GM21529 (cell line): Measurements from ENCODE around the gene CTNNA2.

ENCODE experiments used
- ATAC-seq: cut with Tn5 transposase; IDR thresholded peaks from one replicate; pipeline ENCODE4 v1.9.1; 2021; ENCODE audit not compliant: unreplicated experiment

CTNNA2 gene

DNA sequence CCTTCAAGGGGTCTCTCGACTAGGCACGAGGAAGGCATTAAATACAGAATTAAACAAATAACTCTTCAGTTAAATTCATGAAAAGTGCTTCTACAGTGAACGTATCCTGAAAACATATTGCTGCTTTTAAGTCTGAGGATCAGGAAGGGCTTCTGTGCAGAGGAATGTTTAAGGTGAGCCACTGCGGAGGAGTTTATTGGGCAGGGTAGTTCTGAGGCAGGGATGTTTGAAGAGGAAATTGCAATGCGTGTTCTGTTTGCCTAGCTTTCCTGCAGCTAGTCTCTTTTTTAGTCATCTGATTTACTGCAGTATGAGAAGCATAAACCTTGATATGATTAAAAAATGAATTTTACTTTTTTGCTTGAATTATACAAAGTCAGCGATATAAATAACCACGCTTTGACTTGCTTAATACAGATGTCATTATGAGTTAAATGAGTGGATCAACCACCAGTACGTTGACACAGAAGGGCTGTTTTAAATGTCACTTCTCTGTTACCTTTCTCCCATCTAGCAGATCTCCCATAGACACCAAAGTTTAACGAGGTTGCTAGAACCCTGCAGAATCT is 98.7 kb downstream of the CTNNA2 start:
- ATAC-seq = no peak

DNA sequence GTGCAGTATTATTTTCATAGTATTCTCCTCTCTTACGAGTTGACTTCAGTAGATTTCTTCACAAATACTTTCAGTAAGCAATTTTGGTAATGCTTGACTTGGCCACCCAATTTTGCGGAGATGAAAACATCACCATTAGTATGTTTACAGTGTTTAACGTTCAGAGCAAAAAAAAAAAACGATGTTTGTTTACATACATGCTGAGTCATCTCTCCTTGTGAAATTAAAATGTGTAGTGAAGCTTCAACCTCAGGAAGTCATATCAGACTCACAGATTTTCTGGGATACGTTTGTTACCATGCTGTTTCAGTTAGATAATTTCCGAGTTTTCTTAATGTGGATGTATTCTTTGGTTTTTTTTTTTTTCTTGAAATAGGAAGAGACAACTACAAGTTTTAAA is 100.1 kb downstream of the CTNNA2 start:
- ATAC-seq = no peak

DNA sequence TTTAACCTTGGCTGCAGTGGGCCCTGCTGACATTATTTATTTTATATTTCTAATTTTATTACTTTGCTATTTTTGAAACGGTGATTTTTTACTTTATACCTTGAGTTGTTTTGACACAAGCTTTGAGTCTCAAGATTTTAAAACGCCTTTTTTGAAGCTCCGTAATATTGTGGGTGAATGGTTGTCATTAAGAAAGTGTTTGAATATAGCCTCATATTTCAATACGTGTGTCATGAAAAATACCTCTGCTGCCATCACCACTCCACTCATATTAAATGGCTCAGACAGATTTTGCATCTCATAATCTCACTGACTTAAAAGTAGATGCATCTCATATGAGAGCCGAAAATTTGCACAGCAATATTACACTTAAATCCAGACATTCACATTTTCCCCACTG is 106.6 kb downstream of the CTNNA2 start:
- no peak for ATAC-seq

DNA sequence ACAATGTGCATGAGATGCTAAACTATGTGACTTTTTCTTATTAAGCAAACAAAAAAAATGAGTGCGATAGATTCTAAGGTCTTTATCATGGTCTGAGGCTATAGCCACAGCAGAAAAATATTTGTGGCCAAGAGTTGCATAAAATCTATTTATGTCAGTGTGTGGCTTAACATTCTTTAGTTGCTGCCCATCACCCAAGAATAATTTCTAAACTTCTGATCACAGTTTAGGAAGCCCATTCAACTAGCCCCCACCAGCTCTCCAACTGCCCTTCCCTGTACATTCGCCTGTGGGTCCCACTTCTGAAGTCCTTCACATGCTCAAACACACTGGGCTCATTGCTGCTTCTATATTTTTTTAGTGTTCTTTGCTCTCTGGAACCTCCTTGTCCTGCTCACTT is 107.1 kb downstream of the CTNNA2 start:
- no peak for ATAC-seq

DNA sequence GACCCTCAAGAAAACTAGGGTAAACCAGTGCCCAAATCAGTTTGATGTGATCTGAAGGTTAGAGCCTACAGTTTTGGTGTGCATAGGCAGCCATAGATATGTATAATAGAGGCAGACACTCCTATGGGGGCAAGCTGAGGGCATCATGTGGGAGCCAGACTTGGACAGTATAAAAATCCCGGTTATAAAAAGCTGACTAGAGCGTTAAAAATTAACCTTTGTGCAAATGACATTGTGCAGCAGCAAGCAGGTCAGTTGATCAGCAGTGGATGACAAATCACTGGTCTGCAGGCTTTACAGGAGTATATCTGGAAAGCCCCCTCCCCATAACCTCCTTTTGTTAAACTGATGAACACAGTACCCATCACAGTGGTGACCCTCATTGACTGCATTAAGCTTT is 107.8 kb downstream of the CTNNA2 start:
- no peak for ATAC-seq

DNA sequence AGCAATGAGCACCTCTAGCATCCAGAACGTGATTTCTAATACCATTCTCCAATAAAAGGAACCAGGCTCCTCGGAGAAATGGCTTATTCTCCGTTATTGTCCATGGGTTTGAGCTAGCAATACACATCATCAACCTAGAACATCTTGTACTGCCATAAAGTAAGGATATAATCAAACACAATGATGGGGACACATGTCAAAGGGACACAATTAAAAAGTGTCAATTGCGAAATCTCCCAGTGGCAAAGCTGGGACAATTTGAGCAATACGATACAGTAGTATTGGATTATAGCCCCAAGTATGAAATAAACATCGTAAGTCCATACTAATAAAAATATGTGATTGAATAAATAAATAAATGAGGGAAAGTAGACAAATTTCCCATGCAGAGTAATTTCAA is 108.4 kb downstream of the CTNNA2 start:
- ATAC-seq = no peak

DNA sequence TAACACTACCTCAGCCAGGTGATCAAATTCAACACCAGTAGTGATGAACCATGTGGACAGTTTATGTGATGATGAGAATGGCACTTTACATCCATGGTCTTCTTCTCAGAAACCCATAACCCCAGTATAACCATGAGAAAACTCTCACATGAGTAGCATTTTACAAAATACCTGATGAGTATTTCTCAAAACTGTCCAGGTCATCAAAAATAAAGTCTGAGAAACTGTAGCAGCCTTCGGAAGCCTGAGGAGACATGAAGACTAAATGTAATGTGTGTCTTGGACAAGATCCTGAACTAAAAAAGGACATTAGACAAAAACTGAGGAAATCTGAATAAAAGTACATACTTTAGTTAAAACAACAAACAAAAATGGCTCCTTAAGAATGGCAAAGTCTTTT is 108.9 kb downstream of the CTNNA2 start:
- ATAC-seq = no peak

DNA sequence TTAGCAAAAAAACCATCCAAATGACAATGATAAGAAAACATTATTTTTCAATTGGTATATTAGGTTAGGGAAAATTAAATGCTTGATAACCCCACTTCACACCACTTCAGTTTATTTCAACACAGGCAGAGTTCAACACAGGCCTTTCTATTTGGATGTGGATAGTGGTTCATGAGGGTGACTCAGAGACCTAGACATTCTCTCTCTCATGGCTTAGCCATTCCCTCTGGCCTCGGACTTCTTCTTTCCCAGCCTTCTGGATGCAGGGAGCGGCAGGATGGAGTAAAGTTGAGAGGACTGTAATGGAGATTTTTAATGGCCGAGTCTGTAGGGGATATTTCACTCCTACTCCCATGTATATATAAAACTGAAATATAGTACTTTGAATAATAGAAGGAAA is 109.7 kb downstream of the CTNNA2 start:
- ATAC-seq = no peak

DNA sequence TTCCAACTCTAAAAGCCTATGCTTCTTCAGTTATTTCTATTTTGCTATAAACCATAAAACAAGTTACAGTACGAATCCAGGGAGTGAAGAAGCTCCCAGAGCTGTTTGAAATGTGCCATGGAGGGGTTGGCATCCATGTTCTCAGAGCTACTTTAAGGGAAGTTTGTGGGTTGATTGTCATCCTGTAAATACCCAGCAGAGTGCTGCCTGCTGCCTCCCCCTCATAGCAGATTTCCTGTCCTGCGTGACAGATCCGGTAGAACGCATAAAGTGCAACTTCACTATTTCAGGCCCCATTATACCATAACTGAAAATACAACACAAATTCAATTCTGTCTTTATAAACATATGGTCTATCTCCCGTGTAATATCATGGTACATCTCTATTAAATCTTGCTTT is 114.4 kb downstream of the CTNNA2 start:
- ATAC-seq = no peak

DNA sequence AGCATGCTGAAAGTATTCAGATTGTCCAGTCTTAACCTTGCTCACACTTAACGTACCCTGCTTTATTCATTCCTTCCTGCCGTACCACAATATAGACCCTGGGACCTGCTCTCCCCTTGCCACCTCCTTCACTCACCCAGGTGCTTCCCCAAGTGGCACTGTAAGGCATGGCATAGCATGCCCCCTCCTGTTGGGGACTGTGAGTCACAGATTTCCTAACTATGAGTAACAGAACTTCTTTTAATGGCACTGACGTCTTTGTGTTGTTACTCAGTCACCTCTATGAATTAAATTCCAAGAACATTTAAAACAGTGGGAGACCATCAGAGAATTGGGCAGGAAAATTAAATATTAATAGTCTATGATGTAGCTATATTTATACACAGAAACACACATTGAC is 117.2 kb downstream of the CTNNA2 start:
- ATAC-seq = no peak

DNA sequence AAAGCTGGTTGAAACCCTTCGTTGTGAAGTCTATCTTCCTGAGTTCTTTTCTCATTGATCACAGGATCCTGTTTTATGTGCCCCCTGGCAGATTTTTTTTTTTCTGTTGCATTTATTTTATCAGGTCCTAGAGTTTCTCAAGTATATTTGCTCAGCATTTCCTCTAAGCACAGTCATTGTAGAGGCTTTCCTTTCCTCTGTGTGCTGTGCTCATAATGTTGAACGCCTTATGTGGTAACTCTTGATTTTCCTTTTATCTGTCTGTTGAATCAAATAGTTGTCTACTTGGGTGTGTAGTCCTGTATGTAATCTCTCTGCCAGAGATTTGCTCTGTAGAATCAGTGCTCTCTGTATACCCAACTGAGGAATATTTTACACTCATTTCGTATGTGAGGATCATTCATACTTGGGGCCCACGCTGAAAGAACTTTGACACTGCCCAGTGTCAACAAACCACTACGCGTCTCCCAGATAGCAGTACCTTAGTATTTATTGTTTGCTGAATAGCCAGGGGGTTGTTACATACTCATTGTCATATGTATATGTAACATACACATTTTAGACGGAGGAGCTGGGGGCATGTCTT is 118.2 kb downstream of the CTNNA2 start:
- no peak for ATAC-seq

DNA sequence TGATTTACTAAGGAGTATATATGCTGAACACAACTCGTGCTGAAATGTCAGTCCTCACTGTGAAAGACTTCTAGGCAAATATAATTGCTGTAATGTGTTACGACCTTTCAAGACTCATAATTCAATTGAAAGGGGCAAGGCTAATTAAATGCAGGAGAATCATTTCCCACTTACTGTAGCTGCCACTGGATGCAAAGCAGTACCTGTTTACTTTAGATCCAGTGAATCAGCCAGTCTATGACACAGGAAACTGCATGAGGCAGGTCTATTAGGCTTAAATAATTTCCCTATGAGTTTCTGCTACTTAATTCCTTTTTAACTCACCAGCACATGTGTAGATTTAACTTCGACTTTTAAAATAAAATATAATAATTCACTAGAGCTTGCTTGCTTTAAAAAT is 125.6 kb downstream of the CTNNA2 start:
- ATAC-seq = no peak

DNA sequence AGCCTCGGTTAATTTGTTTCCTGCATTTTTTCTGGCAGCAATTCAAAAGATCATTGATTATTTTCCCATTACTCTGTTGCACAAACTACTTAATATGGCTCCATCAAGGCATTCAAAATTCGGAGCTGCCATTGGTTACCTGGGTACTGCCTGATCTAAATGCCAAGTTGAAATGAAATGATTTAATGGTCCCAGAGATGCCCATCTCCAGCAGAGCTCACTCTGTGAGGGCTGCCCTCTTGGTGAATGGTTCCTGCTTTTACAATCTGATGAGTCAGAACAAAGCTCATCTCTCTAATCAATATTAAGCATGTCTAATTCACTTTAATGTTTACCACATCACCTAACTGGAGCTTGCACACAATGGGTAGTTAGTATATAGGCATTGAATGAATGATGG is 126.1 kb downstream of the CTNNA2 start:
- no peak for ATAC-seq

DNA sequence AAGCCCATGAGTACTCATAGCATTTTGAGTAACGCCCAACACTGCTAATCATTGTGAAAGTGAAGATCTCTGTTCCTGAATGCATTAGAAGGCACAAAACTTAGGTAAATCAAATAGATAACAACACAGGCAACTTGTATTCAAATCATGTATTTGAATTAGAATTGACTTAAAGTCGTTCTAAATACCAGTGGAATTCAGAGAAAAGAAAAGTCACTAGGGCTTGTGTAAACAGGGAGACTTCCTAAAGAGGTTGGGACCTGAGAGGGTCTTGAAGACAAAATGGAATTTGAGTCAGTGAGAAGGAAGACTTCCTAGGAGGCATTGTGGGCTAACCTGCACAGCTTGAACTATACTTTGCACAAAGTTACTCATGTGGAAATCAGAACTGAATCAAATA is 127.2 kb downstream of the CTNNA2 start:
- no peak for ATAC-seq

DNA sequence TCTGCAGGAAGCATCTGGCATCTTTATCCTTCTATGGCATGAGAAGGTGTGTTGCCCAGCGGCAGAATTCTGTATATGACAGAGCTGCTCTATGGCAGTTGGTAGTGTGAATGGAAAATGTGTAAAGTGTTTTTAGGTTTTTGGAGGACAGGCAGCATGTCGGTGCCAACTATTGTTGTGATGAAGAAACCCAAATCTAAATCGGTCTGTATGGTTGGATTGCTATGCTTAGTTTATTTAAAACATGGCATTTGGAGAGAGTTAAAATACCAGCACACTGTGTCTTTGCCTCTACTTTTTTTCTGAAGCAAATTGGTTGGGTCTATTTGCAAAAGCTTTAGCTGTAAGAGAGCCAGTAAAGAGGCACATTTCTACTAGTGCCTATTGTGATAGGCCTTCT is 136.7 kb downstream of the CTNNA2 start:
- no peak for ATAC-seq

DNA sequence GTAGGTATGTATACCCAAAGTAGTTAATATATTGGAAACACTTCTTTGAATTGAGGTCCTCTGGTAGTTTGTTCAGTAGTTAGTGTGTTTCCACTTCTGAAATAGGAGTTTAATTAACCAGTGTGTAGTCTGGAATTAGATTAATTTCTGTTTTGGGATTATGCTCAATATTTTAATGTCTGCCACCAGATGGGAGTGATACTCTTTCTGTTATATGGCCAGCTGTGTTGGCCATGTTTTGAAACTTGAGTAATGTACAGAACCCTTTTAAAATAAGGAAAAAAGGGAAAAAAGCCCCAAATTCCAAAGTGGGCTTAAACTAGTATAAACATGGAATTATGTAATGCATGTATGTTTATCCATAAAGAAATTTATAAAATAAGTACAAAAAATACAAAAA is 147.7 kb downstream of the CTNNA2 start:
- no peak for ATAC-seq

DNA sequence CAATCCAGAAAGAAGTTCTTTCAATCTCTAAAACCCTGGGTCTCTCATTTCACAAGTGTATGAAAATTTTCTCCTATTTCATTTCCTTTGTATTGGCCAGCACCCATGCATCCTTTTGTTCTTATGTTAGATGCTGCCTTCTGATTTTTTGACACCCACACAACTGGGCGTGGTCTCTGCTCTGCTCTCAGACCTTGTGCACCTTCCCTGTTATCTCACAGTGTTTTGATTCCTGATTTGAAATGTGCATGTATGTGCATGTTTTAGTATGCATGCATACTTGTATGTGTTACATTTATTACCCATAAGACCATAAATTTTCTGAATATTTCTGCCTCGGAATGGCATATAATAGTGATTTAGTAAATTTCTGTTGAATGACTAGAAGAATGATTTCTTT is 152.2 kb downstream of the CTNNA2 start:
- no peak for ATAC-seq

DNA sequence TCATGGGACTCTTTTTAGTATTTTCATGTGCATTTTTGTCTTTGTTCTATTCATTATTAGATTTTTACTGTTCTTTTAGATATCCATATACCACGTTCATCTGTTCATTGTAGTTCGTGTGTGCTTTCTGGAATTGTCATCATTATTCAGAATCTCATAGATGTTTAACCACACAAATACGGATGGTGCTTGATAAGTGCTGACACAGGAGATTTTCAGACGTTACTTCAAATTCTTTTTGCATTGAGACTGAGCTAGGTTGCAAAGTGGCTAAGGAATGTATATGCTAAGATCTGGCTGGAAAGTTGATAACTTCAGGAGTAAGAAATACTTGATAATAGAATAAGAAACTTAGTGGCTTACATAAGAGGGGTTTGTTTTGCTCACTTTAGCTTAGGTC is 153.6 kb downstream of the CTNNA2 start:
- no peak for ATAC-seq

DNA sequence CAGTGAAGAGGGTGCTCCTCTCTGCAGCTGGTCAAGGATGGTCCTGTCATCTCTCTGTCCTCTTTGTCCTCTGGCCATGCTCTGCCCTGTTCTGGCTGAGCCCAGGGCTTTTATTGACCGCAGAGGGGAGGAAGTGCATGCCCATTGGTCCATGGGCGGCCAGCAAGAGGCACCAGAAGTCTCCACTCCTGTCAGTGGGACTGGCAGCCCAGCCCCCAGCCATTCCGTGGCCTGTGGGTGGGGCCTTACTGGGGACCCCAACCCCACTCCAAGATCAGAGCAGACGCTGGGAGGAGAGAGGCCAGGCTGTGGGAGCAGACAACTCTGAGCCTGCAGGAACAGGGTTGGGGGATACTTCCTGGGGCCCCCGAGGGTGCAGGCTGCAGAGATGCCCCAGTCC is 156.9 kb downstream of the CTNNA2 start:
- ATAC-seq = no peak

DNA sequence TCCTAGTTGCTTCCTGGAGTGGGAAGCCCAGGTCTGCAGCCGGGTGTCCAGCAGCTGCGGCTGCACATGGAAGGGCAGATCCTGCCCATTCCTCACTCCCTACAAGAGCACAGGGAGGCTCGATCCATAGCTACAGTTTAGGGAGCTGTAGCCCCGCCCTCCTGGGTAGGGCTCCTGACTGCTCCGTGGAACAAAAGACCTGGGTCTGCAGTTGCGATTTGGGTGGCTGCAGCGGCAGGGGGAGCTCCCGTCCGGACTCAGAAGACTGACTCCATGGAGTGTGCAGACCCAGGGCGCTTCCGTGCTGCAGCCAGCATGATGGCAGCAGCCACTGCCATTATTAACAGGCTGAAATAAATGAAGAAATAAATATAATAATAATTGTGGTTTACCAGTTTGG is 157.3 kb downstream of the CTNNA2 start:
- ATAC-seq = no peak

DNA sequence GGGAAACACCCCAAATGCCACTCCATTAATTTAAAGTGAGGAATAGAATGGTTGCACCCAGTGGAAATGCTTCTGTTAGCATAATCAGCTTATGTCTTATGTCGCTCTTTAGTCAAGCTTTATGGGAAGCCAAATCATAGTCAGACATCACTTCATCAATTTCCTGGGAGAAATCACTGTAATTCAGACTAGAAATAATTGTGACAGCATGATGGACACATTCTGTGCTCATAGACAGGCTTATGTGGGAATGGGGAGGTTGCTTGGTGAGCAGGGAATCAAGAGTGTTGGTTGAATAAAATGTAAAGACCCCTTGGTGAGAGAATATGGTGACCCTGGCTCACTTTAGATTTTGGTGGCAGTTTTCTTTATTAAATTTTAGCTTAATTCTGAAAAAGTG is 174.0 kb downstream of the CTNNA2 start:
- ATAC-seq = no peak

DNA sequence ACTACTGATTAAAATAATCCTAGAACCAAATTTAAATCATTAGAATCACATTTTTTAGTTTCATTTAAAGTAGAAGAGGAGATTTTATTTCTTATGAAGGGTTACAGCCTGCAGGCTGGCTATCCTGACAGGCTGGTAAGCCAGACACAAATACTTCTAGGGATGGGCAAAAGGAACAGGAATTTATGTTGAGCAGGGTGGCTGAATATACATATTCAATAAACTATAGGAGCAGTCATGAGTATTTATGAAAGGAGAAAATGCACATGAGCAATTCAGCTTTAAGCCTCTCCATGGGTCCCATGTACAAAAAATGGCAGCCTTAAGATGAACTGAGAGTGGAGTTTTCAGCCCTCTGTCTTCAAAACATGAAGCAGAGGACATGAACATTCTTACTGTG is 182.4 kb downstream of the CTNNA2 start:
- no peak for ATAC-seq

DNA sequence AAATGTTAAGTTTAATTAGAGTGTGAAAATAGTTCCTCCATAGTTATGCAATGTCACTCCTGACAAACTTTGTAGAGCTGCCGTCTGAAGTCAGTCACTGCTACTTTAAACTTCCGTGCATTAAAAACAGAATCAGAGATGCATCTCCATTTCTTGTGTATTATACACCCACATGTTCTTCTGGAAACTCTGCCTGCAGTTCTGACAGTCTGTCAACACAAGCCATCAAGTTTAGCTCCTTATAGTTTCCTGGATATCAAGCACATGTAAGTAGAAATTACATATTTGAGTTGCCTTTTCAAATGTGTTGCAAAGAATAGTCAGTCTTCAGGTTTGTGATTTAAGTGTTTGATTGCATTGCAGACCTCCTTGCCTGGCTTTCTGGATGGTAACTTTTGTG is 184.3 kb downstream of the CTNNA2 start:
- no peak for ATAC-seq

DNA sequence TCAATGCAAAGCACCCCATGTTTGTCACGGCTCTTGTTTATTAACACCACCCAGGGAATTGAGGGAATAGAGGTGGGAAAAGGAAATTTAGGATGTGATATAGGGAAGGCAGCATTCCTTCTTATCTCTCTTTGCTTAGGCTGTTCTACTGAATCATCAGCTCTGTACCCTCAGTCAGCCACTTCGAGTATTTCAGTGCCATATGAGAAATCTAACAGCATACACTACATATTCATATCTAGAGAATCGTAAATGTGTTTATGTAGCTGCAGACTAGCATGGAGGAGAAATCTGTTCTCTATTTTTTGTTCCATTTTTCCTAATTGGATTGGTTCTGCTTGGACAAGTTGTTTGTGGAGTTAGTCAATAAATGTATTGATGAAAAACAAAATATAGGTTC is 187.8 kb downstream of the CTNNA2 start:
- no peak for ATAC-seq
